Esophagus squamous epithelium (tissue), 5 donors: ENCODE measurements around the gene CDH15. TPM values are rescaled to one million over a fixed set of nuclear protein-coding genes. Genes with fewer than 3 reads are reported as not detected.

Experiments used
- DNase-seq: peaks from one replicate; lab custom pipeline; 2025; lab: John Stamatoyannopoulos, UW
- H3K27ac ChIP-seq, 4 donors: fragments of 200-600 bp; sonication (generic); one replicate each; pipeline ENCODE4 v1.5.1; 2016 to 2019; ENCODE audit warnings: mild to moderate bottlenecking in 1 of 4
- H3K27me3 ChIP-seq, 4 donors: fragments of 200-600 bp; sonication (generic); 1 replicate in 3 of 4; 2 replicates in 1 of 4; pipeline versions ENCODE4 v1.5.1 to v1.6.0; 2017 to 2021; ENCODE audit warnings: antibody characterized with exemption in 1 of 4
- H3K36me3 ChIP-seq, 3 donors: fragments of 200-600 bp; sonication (generic); one replicate each; pipeline ENCODE4 v1.5.1; 2016 to 2019
- H3K4me1 ChIP-seq, 3 donors: fragments of 200-600 bp; sonication (generic); one replicate each; pipeline ENCODE4 v1.5.1; 2017 to 2019
- H3K4me3 ChIP-seq, 4 donors: fragments of 200-600 bp; sonication (generic); 1 replicate in 3 of 4; 2 replicates in 1 of 4; pipeline ENCODE4 v1.5.1; 2016 to 2019; ENCODE audit warnings: mild to moderate bottlenecking in 2 of 4, moderate library complexity in 1 of 4
- H3K9me3 ChIP-seq, 3 donors: fragments of 200-600 bp; sonication (generic); one replicate each; pipeline ENCODE4 v1.5.1; 2016 to 2019
- POLR2A ChIP-seq, 4 donors: fragments of 450-650 bp; IDR thresholded peaks; one replicate each; pipeline ENCODE4 v1.6.1; 2017; ENCODE audit warnings: antibody characterized with exemption in 4 of 4, mild to moderate bottlenecking in 4 of 4, moderate library complexity in 3 of 4
- WGBS, 2 donors: methylation state at CpG; one replicate each; pipeline ENCODE4 v1.1.5; 2018; 5-methylcytosine and 5-hydroxymethylcytosine counted together
- intact Hi-C: fragments of 100-400 bp; cut with DNase I; formaldehyde crosslinking; loops from one replicate; pipeline ENCODE4 v1.15.0; 2022
- total RNA-seq, 4 donors: library from RNA; depleted of rRNA; stranded (reverse); fragments of >200 nt; gene quantifications; one replicate each; pipeline ENCODE4 v1.1.0, GENCODE V29; 2016
- TF ChIP-seq, protein P1 (sequence below), 6 experiments: fragments of 450-650 bp in 4 of 6; fragments of 200-600 bp in 2 of 6; sonication (generic) in 2 of 6; IDR thresholded peaks; one replicate each; pipeline ENCODE4 v1.5.1; 2016 to 2019; ENCODE audit warnings: antibody characterized with exemption in 6 of 6, mild to moderate bottlenecking in 4 of 6, moderate library complexity in 4 of 6
- donor health status: DM: yes; HTN: yes; CAD: no.

The CDH15 gene
- total RNA-seq, 4 donors from 2014 or later = not detected

DNA sequence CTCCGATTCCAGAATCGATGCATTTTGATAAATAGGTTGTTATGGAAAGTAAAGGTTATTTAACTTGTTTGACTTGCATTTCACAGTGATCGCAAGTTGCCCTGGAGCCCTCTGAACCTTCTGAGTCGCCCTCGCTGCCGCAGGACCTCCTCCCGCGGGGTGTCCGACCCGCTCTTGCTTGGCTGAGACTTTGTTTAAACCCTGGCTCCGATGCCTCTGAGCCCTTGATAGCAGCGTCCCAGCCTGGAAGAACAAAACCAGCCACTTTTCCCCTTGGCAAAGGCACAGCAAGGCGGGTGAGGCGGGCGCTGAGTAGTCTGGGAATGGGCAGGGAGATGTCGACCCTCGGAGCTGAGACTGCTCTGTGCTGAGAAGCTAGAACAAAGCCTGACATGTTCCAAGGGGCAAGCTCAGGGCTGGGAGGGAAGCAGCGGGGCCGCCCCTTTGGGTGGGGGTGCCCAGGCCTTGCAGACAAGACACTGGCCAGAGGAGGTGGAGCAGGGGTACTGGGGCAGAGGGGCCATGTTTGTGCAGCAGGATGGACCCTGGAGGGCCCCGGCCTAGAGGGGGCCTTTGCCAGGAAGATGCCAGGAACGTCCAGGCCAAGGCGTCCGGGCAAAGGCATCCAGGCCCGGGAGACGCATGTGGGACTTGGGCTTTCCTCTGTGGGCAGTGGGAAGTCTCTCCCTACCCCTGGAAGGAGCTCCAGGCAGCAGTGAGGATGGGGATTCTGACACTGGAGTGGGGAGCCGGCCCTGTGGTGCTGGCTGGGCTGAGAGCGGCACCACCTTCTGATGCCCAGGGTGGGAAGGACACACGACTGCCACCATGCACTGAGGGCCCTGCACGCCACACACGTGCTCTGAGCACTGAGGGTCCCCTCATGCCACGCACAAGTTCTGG lies 30.3 kb upstream of the CDH15 start:
- Histone ChIP-seq H3K4me3 (no peak overlapping the region), H3K36me3 (peaks cover 2 to 98% (median 10%) of the 10 kb centered on the region in 3 donors), H3K4me1 (no peaks in the 10 kb centered on the region), H3K27ac (no peak overlapping the region), H3K27me3 (no peaks in the 10 kb centered on the region), H3K9me3 (peaks cover 0 to 6% (median 0%) of the 10 kb centered on the region in 3 donors)
- 92 to 96% methylated on average over 13 to 14 of the region's 31 CpGs for WGBS, 2 donors
- no peak for DNase-seq
- intact Hi-C loops = no loop called here
- no peak for TF ChIP-seq POLR2A (IDR thresholded peaks at IDR 0.05)
- TF ChIP-seq, protein P1, sequence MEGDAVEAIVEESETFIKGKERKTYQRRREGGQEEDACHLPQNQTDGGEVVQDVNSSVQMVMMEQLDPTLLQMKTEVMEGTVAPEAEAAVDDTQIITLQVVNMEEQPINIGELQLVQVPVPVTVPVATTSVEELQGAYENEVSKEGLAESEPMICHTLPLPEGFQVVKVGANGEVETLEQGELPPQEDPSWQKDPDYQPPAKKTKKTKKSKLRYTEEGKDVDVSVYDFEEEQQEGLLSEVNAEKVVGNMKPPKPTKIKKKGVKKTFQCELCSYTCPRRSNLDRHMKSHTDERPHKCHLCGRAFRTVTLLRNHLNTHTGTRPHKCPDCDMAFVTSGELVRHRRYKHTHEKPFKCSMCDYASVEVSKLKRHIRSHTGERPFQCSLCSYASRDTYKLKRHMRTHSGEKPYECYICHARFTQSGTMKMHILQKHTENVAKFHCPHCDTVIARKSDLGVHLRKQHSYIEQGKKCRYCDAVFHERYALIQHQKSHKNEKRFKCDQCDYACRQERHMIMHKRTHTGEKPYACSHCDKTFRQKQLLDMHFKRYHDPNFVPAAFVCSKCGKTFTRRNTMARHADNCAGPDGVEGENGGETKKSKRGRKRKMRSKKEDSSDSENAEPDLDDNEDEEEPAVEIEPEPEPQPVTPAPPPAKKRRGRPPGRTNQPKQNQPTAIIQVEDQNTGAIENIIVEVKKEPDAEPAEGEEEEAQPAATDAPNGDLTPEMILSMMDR (IDR thresholded peaks at IDR 0.05) = no peak

- peaks cover 0 to 6% (median 0%) of the 10 kb centered on the region in 3 donors for H3K9me3 ChIP-seq
- WGBS, 2 donors = 93 to 100% methylated on average over 2 to 5 of the region's 13 CpGs
- H3K36me3 ChIP-seq = peaks cover 5 to 98% (median 5%) of the 10 kb centered on the region in 3 donors
- intact Hi-C loops = no loop called here
- DNase-seq = no peak
- H3K27me3 ChIP-seq = no peaks in the 10 kb centered on the region
- H3K4me3 ChIP-seq = no peak overlapping the region
- TF ChIP-seq, protein P1 (IDR thresholded peaks at IDR 0.05) = no peak
- no peak for TF ChIP-seq POLR2A (IDR thresholded peaks at IDR 0.05)
- peak overlapping the region in 1 of 4 donors; percentile 17 for H3K27ac ChIP-seq
- no peaks in the 10 kb centered on the region for H3K4me1 ChIP-seq
Measured at GRCh38 chr16:89141884-89142267, 29.7 kb upstream of the CDH15 start.

DNA sequence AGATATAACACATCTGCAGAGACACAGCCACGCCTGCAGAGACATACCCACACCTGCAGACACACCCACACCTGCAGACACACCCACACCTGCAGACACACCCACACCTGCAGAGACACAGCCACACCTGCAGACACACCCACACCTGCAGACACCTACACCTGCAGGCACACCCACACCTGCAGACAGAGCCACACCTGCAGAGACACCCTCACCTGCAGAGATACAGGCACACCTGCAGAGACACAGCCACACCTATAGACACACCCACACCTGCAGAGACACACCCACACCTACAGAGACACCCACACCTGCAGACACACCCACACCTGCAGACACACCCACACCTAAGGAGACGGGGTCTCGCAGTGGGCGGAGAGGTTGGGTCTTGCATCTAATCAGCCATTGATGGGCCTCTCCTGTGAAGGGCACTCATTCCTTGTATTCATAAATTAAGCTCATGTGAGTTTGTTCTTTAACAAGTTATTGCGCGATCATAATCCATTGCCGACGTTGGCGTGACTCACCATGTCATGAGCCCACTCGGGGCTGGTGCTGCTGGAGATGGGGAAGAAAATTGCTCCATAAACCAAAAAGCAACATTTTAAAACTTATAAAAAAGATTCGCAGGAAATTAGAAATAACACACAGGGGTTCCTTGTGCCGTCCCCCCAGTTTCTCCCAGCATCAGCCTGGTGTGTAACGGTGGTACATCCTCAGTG lies 28.9 kb upstream of the CDH15 start:
- Histone ChIP-seq H3K27ac (no peak overlapping the region), H3K4me1 (no peaks in the 10 kb centered on the region), H3K36me3 (peaks cover 2 to 93% (median 5%) of the 10 kb centered on the region in 3 donors), H3K9me3 (peaks cover 0 to 6% (median 0%) of the 10 kb centered on the region in 3 donors), H3K27me3 (no peaks in the 10 kb centered on the region), H3K4me3 (no peak overlapping the region)
- TF ChIP-seq, protein P1 (IDR thresholded peaks at IDR 0.05) = no peak
- no peak for TF ChIP-seq POLR2A (IDR thresholded peaks at IDR 0.05)
- WGBS, 2 donors = 77 to 89% methylated on average over 12 to 13 of the region's 13 CpGs
- DNase-seq = no peak
- intact Hi-C loops = no loop called here

GRCh38 chr16:89143201-89143741 lies 28.3 kb upstream of the CDH15 start:
- intact Hi-C loops = no loop called here
- TF ChIP-seq, protein P1 (IDR thresholded peaks at IDR 0.05) = no peak
- TF ChIP-seq POLR2A (IDR thresholded peaks at IDR 0.05) = no peak
- WGBS, 2 donors = 92% methylated on average over 8 of the region's 17 CpGs
- H3K4me1 ChIP-seq = no peaks in the 10 kb centered on the region
- H3K36me3 ChIP-seq = peaks cover 2 to 88% (median 5%) of the 10 kb centered on the region in 3 donors
- H3K27me3 ChIP-seq = no peaks in the 10 kb centered on the region
- H3K9me3 ChIP-seq = peaks cover 0 to 6% (median 0%) of the 10 kb centered on the region in 3 donors
- no peak overlapping the region for H3K27ac ChIP-seq
- no peak for DNase-seq
- no peak overlapping the region for H3K4me3 ChIP-seq
